Endothelial cell of umbilical vein (primary cell): ENCODE data around the gene TRAPPC8. TPM values are rescaled to one million over a fixed set of nuclear protein-coding genes. Genes with fewer than 3 reads are reported as not detected.

Source experiments
- BruUV-seq: library from RNA; stranded (reverse); fragments of 400-500 nt; replicated peaks from 2 replicates; lab custom pipeline; 2021; lab: Mats Ljungman, UMichigan
- CTCF ChIA-PET: fragments of 300-600, 350-600 bp; sonication (Branson Sonifier 250); formaldehyde crosslinking; loops from one replicate; lab custom pipeline; 2021; ENCODE audit warnings: antibody characterized with exemption, inconsistent platforms; lab: Charles Lee
- POLR2A ChIA-PET: fragments of 300-600, 350-600 bp; sonication (Branson Sonifier 250); formaldehyde crosslinking; loops from one replicate; lab custom pipeline; 2021; ENCODE audit warnings: antibody characterized with exemption, inconsistent platforms; lab: Charles Lee
- DNase-seq: peaks from one replicate; pipeline ENCODE4 v3.0.0-alpha.2; 2011; ENCODE audit warnings: low read depth, low spot score
- FAIRE-seq: peaks from 2 replicates; lab custom pipeline; 2011; peaks lifted over from hg19 to GRCh38; lab: Jason Lieb, UNC
- H2AFZ ChIP-seq: 2 replicates; pipeline ENCODE4 v1.6.0; 2012; ENCODE audit warnings: low read depth, low read length, control low read depth, inconsistent platforms
- H3K27ac ChIP-seq: 2 replicates; pipeline ENCODE4 v1.5.1; 2011; ENCODE audit warnings: low read depth, mild to moderate bottlenecking, control low read depth, low read length, moderate library complexity; ENCODE audit not compliant: insufficient read depth
- H3K27me3 ChIP-seq, 2 experiments: 2 replicates each; pipeline versions ENCODE4 v1.6.0 to v1.6.1; 2011; ENCODE audit warnings: low read length in 2 of 2, mixed read lengths in 1 of 2; ENCODE audit not compliant: control insufficient read depth in 2 of 2, insufficient read depth in 2 of 2
- H3K36me3 ChIP-seq, 2 experiments: 2 replicates in 1 of 2; 3 replicates in 1 of 2; pipeline ENCODE4 v1.5.1; 2011; ENCODE audit warnings: low read length in 2 of 2, mild to moderate bottlenecking in 1 of 2, moderate library complexity in 1 of 2; ENCODE audit not compliant: control insufficient read depth in 2 of 2, insufficient read depth in 2 of 2; ENCODE audit errors: extremely low read depth in 1 of 2
- H3K4me1 ChIP-seq: 3 replicates; pipeline ENCODE4 v1.5.1; 2011; ENCODE audit warnings: mild to moderate bottlenecking, low read length; ENCODE audit not compliant: control insufficient read depth, insufficient read depth; ENCODE audit errors: extremely low read depth
- H3K4me2 ChIP-seq: 2 replicates; pipeline ENCODE4 v1.6.1; 2011; ENCODE audit warnings: low read length, control low read depth, mixed read lengths; ENCODE audit not compliant: insufficient read depth
- H3K4me3 ChIP-seq, 3 experiments: fragments of 200-600 bp in 1 of 3; sonication (generic), shearing (Covaris generic) in 1 of 3; replicated peaks in 1 of 3; 2 replicates each; pipeline ENCODE4 v1.5.1; 2011 to 2016; ENCODE audit warnings: control low read depth in 3 of 3, low read length in 3 of 3, mild to moderate bottlenecking in 2 of 3, inconsistent platforms in 1 of 3, low read depth in 1 of 3, moderate library complexity in 1 of 3; ENCODE audit not compliant: insufficient read depth in 1 of 3
- H3K79me2 ChIP-seq: 2 replicates; pipeline ENCODE4 v1.6.0; 2012; ENCODE audit warnings: low read length, inconsistent platforms; ENCODE audit not compliant: control insufficient read depth, insufficient read depth
- H3K9ac ChIP-seq: replicated peaks from 2 replicates; pipeline ENCODE3; 2011; ENCODE audit warnings: low read length, control low read depth; ENCODE audit not compliant: insufficient read depth; ENCODE audit errors: extremely low read depth
- H3K9me1 ChIP-seq: replicated peaks from 3 replicates; pipeline ENCODE4 v1.6.0; 2011; ENCODE audit warnings: mild to moderate bottlenecking, low read length; ENCODE audit not compliant: control insufficient read depth, insufficient read depth; ENCODE audit errors: extremely low read depth
- H3K9me3 ChIP-seq: replicated peaks from 2 replicates; pipeline ENCODE4 v1.5.1; 2012; ENCODE audit warnings: low read length, inconsistent platforms; ENCODE audit not compliant: control insufficient read depth, insufficient read depth
- H4K20me1 ChIP-seq: replicated peaks from 2 replicates; pipeline ENCODE3; 2011; ENCODE audit warnings: mild to moderate bottlenecking, low read length; ENCODE audit not compliant: control insufficient read depth, insufficient read depth; ENCODE audit errors: extremely low read depth
- EZH2 ChIP-seq: IDR thresholded peaks from 2 replicates; pipeline ENCODE4 v1.6.1; 2012; ENCODE audit warnings: borderline replicate concordance, low read depth, mild to moderate bottlenecking, moderate library complexity, low read length, inconsistent platforms; ENCODE audit not compliant: severe bottlenecking
- FOS ChIP-seq: IDR thresholded peaks from 2 replicates; pipeline ENCODE4 v1.6.1; 2011; ENCODE audit warnings: mild to moderate bottlenecking, low read length, moderate library complexity, borderline replicate concordance; ENCODE audit not compliant: insufficient read depth
- GATA2 ChIP-seq: IDR thresholded peaks from 2 replicates; pipeline ENCODE4 v1.7.0; 2011; ENCODE audit warnings: low read depth, mild to moderate bottlenecking, moderate library complexity, mixed read lengths, low read length; ENCODE audit not compliant: insufficient read length, insufficient read depth
- JUN ChIP-seq: IDR thresholded peaks from 2 replicates; pipeline ENCODE4 v1.6.1; 2011; ENCODE audit warnings: borderline replicate concordance, low read depth; ENCODE audit not compliant: insufficient read length, insufficient read depth
- MYC ChIP-seq: IDR thresholded peaks from one replicate; pipeline ENCODE4 v1.6.1; 2011; ENCODE audit warnings: mild to moderate bottlenecking, low read depth, low read length
- POLR2A ChIP-seq: IDR thresholded peaks from 2 replicates; pipeline ENCODE4 v1.6.1; 2012; ENCODE audit warnings: low read depth, mild to moderate bottlenecking, control low read depth, low read length
- POLR2AphosphoS5 ChIP-seq: IDR thresholded peaks from 2 replicates; pipeline ENCODE4 v1.6.1; 2012; ENCODE audit warnings: low read depth, mild to moderate bottlenecking, control low read depth, low read length, moderate library complexity; ENCODE audit not compliant: insufficient read depth
- dilution Hi-C: fragments of 300-500 bp; cut with MboI; formaldehyde crosslinking; loops from one replicate; pipeline ENCODE4 v1.15.0; 2019; ENCODE audit warnings: low sequenced_read_pairs; ENCODE audit not compliant: extremely low pct_ligation_motif_present
- intact Hi-C: fragments of 100-400 bp; cut with micrococcal nuclease; formaldehyde crosslinking; loops from one replicate; pipeline ENCODE4 v1.10.0; 2022
- polyA plus RNA-seq, 4 experiments: library from polyadenylated mRNA; depleted of rRNA in 3 of 4; stranded (reverse) in 3 of 4; unstranded in 1 of 4; fragments of >200 nt; gene quantifications; 2 replicates each; pipeline versions ENCODE4 v1.2.1 to v1.2.3, GENCODE V29; 2011 to 2012; ENCODE audit warnings: missing spikeins in 1 of 4
- total RNA-seq: library from RNA; stranded (reverse); gene quantifications from 2 replicates; pipeline ENCODE4 v1.2.3, GENCODE V29; 2021
- TF ChIP-seq, protein P1 (sequence below): IDR thresholded peaks from 2 replicates; pipeline ENCODE4 v1.6.1; 2011; ENCODE audit not compliant: insufficient read depth, insufficient read length
- TF ChIP-seq, protein P2 (sequence below), 2 donors: IDR thresholded peaks; 1 replicate in 1 of 2; 2 replicates in 1 of 2; pipeline ENCODE4 v1.5.1; 2011; ENCODE audit warnings: low read length in 2 of 2, mild to moderate bottlenecking in 2 of 2, moderate library complexity in 2 of 2, control low read depth in 1 of 2, inconsistent platforms in 1 of 2, low read depth in 1 of 2; ENCODE audit not compliant: insufficient read depth in 1 of 2; ENCODE audit errors: extremely low read depth in 1 of 2

The TRAPPC8 gene
- total and polyA plus RNA-seq, 2 donors (not counting 3 experiments of a cell fraction or from before 2014, with no cell fraction given): 25.0 to 30.1 TPM

DNA sequence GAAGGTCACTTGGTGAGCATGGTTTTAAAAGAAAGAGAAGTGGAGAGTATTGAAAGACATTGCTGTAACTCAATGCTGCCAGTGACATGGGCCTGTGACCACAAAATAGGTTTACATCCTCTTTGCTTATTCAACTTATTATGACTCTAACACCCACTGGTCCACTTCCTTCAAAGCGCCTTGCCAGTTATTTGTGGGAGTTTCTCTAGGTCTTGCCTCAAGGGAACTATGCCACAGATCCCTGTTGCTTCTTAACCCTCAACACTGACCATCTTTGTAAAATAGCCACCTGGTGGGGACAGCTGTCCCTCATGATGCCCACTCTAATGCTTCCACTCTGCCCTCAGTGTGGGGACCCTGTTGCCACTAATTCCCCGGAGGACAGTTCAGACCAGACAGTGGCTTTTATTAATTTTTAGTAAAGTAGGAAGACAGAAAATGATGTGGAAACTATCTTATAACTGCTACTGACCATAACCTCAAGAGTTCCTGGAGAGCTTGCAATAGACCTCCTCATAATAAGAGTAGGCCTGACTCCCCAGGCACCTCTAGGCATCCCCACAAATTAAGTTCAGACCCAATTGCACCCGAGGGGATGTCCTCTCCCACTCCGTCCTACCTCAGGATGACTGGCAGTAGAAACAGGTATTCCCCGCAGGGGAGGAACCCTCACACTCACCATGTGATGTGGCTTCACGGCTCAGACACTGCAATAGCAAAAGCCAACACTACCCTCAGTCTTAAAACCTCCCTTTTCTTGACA lies 150.9 kb downstream of the TRAPPC8 start:
- FAIRE-seq (no peak), DNase-seq (no peak)
- intact Hi-C loops: no loop called here
- no peak overlapping the region for H3K4me3 ChIP-seq
- TF ChIP-seq EZH2: no peak
- TF ChIP-seq GATA2: no peak
- no peak for TF ChIP-seq JUN
- TF ChIP-seq POLR2AphosphoS5: no peak
- TF ChIP-seq POLR2A: no peak
- no peak for TF ChIP-seq MYC
- TF ChIP-seq FOS: no peak
- TF ChIP-seq, protein P1, sequence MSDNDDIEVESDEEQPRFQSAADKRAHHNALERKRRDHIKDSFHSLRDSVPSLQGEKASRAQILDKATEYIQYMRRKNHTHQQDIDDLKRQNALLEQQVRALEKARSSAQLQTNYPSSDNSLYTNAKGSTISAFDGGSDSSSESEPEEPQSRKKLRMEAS: no peak
- TF ChIP-seq, protein P2, sequence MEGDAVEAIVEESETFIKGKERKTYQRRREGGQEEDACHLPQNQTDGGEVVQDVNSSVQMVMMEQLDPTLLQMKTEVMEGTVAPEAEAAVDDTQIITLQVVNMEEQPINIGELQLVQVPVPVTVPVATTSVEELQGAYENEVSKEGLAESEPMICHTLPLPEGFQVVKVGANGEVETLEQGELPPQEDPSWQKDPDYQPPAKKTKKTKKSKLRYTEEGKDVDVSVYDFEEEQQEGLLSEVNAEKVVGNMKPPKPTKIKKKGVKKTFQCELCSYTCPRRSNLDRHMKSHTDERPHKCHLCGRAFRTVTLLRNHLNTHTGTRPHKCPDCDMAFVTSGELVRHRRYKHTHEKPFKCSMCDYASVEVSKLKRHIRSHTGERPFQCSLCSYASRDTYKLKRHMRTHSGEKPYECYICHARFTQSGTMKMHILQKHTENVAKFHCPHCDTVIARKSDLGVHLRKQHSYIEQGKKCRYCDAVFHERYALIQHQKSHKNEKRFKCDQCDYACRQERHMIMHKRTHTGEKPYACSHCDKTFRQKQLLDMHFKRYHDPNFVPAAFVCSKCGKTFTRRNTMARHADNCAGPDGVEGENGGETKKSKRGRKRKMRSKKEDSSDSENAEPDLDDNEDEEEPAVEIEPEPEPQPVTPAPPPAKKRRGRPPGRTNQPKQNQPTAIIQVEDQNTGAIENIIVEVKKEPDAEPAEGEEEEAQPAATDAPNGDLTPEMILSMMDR (IDR thresholded peaks at IDR 0.05; ENCODE audit: extremely low read depth in 1 of 2, insufficient read depth in 1 of 2, low read depth in 1 of 2, low read length in 2 of 2): no peak
- no peaks in the 10 kb centered on the region for H3K9me1 ChIP-seq
- CTCF ChIA-PET: no interaction called here
- no peaks in the 10 kb centered on the region for H4K20me1 ChIP-seq
- no peak overlapping the region for H3K9ac ChIP-seq
- H3K27ac ChIP-seq: no peak overlapping the region
- no peaks in the 10 kb centered on the region for H3K9me3 ChIP-seq
- no peaks in the 10 kb centered on the region for H3K79me2 ChIP-seq
- H3K4me1 ChIP-seq: no peaks in the 10 kb centered on the region
- BruUV-seq: no TSS peak
- H2AFZ ChIP-seq: no peak overlapping the region
- H3K36me3 ChIP-seq: no peaks in the 10 kb centered on the region
- POLR2A ChIA-PET: no interaction called here
- dilution Hi-C loops: no loop called here
- H3K4me2 ChIP-seq: no peak overlapping the region
- H3K27me3 ChIP-seq: peaks cover 0 to 1% of the 10 kb centered on the region in 2 experiments
